Panc1 (cell line): ENCODE measurements around the gene TNIP1. TPM values are rescaled to one million over a fixed set of nuclear protein-coding genes. Genes with fewer than 3 reads are reported as not detected.

ENCODE experiments used
- ATAC-seq: fragments of 200-7000 bp; cut with Tn5 transposase; 2 replicates; pipeline ENCODE4 v1.9.1; 2020; ENCODE audit warnings: mild to moderate bottlenecking, moderate library complexity
- BruUV-seq: library from RNA; stranded (reverse); fragments of 400-500 nt; replicated peaks from 2 replicates; lab custom pipeline; 2021; lab: Mats Ljungman, UMichigan
- CTCF ChIA-PET: fragments of 300-600 bp; sonication (Branson Sonifier 250); formaldehyde crosslinking; loops from one replicate; lab custom pipeline; 2022; ENCODE audit warnings: antibody characterized with exemption; lab: Charles Lee
- POLR2A ChIA-PET: fragments of 300-600 bp; sonication (Branson Sonifier 250); formaldehyde crosslinking; loops from one replicate; lab custom pipeline; 2022; ENCODE audit warnings: antibody characterized with exemption; lab: Charles Lee
- DNase-seq: peaks from one replicate; pipeline ENCODE4 v3.0.0-alpha.2; 2010; ENCODE audit warnings: low read depth, low spot score
- H3K27ac ChIP-seq: 2 replicates; pipeline ENCODE4 v1.5.1; 2011; ENCODE audit warnings: mild to moderate bottlenecking, low read length, inconsistent platforms
- H3K27me3 ChIP-seq: fragments of 200-500 bp; sonication (Bioruptor generic); 2 replicates; pipeline ENCODE4 v1.6.0; 2014; ENCODE audit warnings: low read length, inconsistent platforms; ENCODE audit not compliant: control insufficient read depth, insufficient read depth
- H3K36me3 ChIP-seq: fragments of 200-500 bp; sonication (Bioruptor generic); 2 replicates; pipeline ENCODE4 v1.5.1; 2014; ENCODE audit warnings: inconsistent platforms, mild to moderate bottlenecking, low read length, moderate library complexity; ENCODE audit not compliant: control insufficient read depth, insufficient read depth
- H3K4me1 ChIP-seq: 2 replicates; pipeline ENCODE4 v1.5.1; 2011; ENCODE audit warnings: inconsistent platforms, mild to moderate bottlenecking, low read length, moderate library complexity; ENCODE audit not compliant: control insufficient read depth, insufficient read depth
- H3K4me3 ChIP-seq, 2 experiments: 2 replicates each; pipeline ENCODE4 v1.5.1; 2011 to 2012; ENCODE audit warnings: low read depth in 2 of 2, low read length in 2 of 2, mild to moderate bottlenecking in 2 of 2, inconsistent platforms in 1 of 2, moderate library complexity in 1 of 2
- H3K9me3 ChIP-seq: fragments of 200-500 bp; sonication (Bioruptor generic); 2 replicates; pipeline ENCODE4 v1.5.1; 2014; ENCODE audit warnings: low read depth, mild to moderate bottlenecking, inconsistent platforms, low read length, moderate library complexity; ENCODE audit not compliant: control insufficient read depth, insufficient read depth
- CTCF ChIP-seq: fragments of 450-650 bp; IDR thresholded peaks from 2 replicates; pipeline ENCODE4 v1.5.1; 2017; ENCODE audit warnings: mild to moderate bottlenecking
- POLR2AphosphoS5 ChIP-seq: IDR thresholded peaks from 2 replicates; pipeline ENCODE4 v1.6.1; 2012; ENCODE audit warnings: mild to moderate bottlenecking, low read depth, low read length, moderate library complexity
- REST ChIP-seq, 2 experiments: IDR thresholded peaks; 2 replicates each; pipeline ENCODE4 v1.6.1; 2011 to 2012; ENCODE audit warnings: low read depth in 2 of 2, control low read depth in 1 of 2, low read length in 1 of 2, mild to moderate bottlenecking in 1 of 2, moderate library complexity in 1 of 2; ENCODE audit not compliant: insufficient read depth in 1 of 2
- SIN3A ChIP-seq: IDR thresholded peaks from 2 replicates; pipeline ENCODE4 v1.6.1; 2012; ENCODE audit warnings: low read depth, mild to moderate bottlenecking, low read length, moderate library complexity, borderline replicate concordance; ENCODE audit not compliant: insufficient read depth
- TCF7L2 ChIP-seq: IDR thresholded peaks from 2 replicates; pipeline ENCODE4 v1.6.1; 2011; ENCODE audit warnings: mild to moderate bottlenecking, low read depth, low read length, inconsistent platforms
- in situ Hi-C: cut with HindIII; loops from 2 replicates; pipeline ENCODE4 v1.10.0; 2016; ENCODE audit warnings: low sequenced_read_pairs, low pct_unique_long_range_greater_than_20kb
- intact Hi-C: fragments of 100-400 bp; cut with micrococcal nuclease; formaldehyde crosslinking; loops from one replicate; pipeline ENCODE4 v1.10.0; 2022; ENCODE audit not compliant: unreplicated experiment
- total RNA-seq: library from RNA; stranded (reverse); gene quantifications from one replicate; pipeline ENCODE4 v1.2.1, GENCODE V29; 2021; ENCODE audit not compliant: unreplicated experiment

TNIP1 gene
- total RNA-seq, 1 experiment from 2014 or later: 81.9 TPM

DNA sequence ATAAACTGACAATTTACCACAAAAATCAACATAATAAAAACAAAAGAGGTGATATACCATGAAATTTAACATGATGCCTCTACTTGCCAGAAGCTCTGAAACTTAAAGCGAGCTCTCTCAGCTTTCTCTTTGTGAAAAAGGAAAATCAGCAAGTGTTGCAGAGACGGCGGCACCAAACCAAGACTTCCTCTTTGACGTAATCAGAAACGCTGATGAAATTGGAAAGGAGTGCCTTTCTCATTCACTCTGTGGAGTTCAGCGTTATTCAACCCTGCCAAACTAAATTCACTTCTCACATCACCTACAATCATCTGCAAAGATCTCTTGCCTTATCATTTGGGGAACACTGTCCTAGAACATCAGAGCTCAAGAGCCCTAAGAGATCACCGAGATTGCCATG lies 44.6 kb upstream of the TNIP1 start:
- H3K4me1 ChIP-seq: no peaks in the 10 kb centered on the region
- in situ Hi-C loops (no loop called here), intact Hi-C loops (loop anchor here (10.0 kb wide), 1 partner anchor 169 kb away; no protein-coding TSS in a partner anchor)
- TF ChIP-seq TCF7L2 (no peak), CTCF (no peak), REST (IDR thresholded peaks at IDR 0.05; ENCODE audit: insufficient read depth in 1 of 2, low read depth in 2 of 2, low read length in 1 of 2) (no peak), SIN3A (no peak), POLR2AphosphoS5 (no peak)
- no peak overlapping the region for H3K4me3 ChIP-seq
- H3K9me3 ChIP-seq: no peaks in the 10 kb centered on the region
- DNase-seq (no peak), ATAC-seq (no peak)
- H3K27me3 ChIP-seq: no peaks in the 10 kb centered on the region
- CTCF ChIA-PET: interaction anchor here (0.9 to 2.5 kb wide), 10 partner anchors 10 to 526 kb away, joined by 3 to 48 read pairs (median 4); partner anchors contain the start of gene CCDC69
- POLR2A ChIA-PET: no interaction called here
- no peaks in the 10 kb centered on the region for H3K36me3 ChIP-seq
- BruUV-seq: no TSS peak
- no peak overlapping the region for H3K27ac ChIP-seq

DNA sequence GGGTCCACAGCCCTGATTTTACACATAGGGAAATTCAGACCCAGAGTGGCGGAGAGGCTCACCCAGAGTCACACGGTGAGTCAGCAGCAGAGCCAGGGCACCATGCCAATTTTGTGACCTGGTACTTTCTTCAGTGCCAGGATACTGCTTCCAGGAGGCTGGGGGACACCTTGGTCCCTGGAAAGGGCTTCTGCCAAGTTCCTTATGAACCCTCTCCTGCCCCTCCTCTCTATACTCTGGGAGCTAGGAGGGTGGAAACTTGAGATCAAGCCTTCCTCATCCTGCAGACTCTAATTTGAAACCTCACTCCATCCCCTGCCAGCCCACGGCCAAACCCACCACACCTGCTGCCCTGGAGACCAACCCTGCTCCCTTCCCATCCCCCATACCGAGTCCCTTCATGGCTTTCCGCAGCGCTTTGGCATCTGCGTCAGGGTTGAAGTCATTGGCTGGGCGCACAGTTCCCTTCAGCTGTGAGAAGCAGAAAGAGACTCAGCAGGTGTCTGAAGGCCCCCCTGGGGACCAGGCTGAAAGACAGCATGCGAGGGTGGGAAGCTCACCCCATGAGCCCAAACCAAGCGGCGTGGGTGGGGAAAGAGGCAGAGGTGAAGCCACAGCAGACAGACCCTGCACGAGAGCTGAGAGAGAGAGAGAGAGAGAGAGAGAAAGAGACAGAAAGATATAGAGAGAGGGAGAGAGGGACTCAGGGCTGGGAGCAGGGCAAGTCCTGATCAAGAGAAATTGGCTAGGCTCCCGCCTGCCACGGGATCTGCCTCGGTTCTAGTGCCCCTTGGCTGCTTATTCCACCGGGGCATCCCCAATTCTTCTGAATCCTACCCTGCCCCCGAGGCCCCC lies 43.3 kb upstream of the TNIP1 start:
- in situ Hi-C loops: no loop called here

More for the DNA sequence above, 43.3 kb upstream of the TNIP1 start:
- BruUV-seq: no TSS peak
- no peak overlapping the region for H3K4me3 ChIP-seq
- ATAC-seq: no peak
- H3K27me3 ChIP-seq: no peaks in the 10 kb centered on the region
- no peaks in the 10 kb centered on the region for H3K4me1 ChIP-seq
- ChIA-PET POLR2A (no interaction called here), CTCF (no interaction called here)
- H3K27ac ChIP-seq: no peak overlapping the region
- TF ChIP-seq REST (IDR thresholded peaks at IDR 0.05; ENCODE audit: insufficient read depth in 1 of 2, low read depth in 2 of 2, low read length in 1 of 2) (no peak), POLR2AphosphoS5 (no peak), CTCF (no peak), TCF7L2 (no peak), SIN3A (no peak)
- H3K9me3 ChIP-seq: no peaks in the 10 kb centered on the region
- intact Hi-C loops: loop anchor here (10.0 kb wide), 1 partner anchor 171 kb away; no protein-coding TSS in a partner anchor
- H3K36me3 ChIP-seq: no peaks in the 10 kb centered on the region
- DNase-seq: no peak
